Measurements from ENCODE around the gene PIK3C2B. TPM values are rescaled to one million over a fixed set of nuclear protein-coding genes. Genes with fewer than 3 reads are reported as not detected.

PIK3C2B gene
- total RNA-seq, 1 experiment from 2014 or later = 35.3 TPM

GRCh38 chr1:204493145-204493983 lies 1.2 kb downstream of the PIK3C2B start:
- peak overlapping the region; percentile 90 for H2AFZ ChIP-seq (ENCODE audit: low read length)
- BruUV-seq (replicated peaks) = TSS peak; percentile 19

GRCh38 chr1:204491655-204492054 lies 3.0 kb downstream of the PIK3C2B start:
- Histone ChIP-seq H3K4me3 (ENCODE audit: low read length) (no peak overlapping the region), H3K27ac (ENCODE audit: low read length) (no peak overlapping the region), H3F3A (ENCODE audit: low read length, unreplicated experiment) (peaks cover 8% of the 10 kb centered on the region), H4K20me1 (ENCODE audit: low read length) (peaks cover 6% of the 10 kb centered on the region; the same call in 1 of the 2 replicates), H3K9me3 (ENCODE audit: low read length) (no peaks in the 10 kb centered on the region), H3K9ac (ENCODE audit: low read length) (no peak overlapping the region), H3K36me3 (ENCODE audit: low read depth, low read length) (0 out of 2 replicates have a peak, but pooled peaks cover 5% of the 10 kb centered on the region), H3K4me1 (ENCODE audit: insufficient read depth, low read length) (peaks cover 30% of the 10 kb centered on the region), H2AFZ (ENCODE audit: low read length) (no peak overlapping the region), H3K4me2 (ENCODE audit: low read length) (peak overlapping the region; percentile 85), H3K27me3 (ENCODE audit: low read length) (no peaks in the 10 kb centered on the region), H3K9me2 (replicated peaks; ENCODE audit: low read length) (no peaks in the 10 kb centered on the region), H3K79me2 (ENCODE audit: low read length) (peaks cover 65% of the 10 kb centered on the region)
- POLR2A ChIA-PET (ENCODE audit: unreplicated experiment) = no interaction called here
- intact Hi-C loops (cut with micrococcal nuclease) = no loop called here
- ATAC-seq (no peak), DNase-seq (no peak)
- TF ChIP-seq EZH2phosphoT487 (IDR thresholded peaks at IDR 0.05; ENCODE audit: borderline replicate concordance, low read length) = no peak
- TF ChIP-seq, protein P1, sequence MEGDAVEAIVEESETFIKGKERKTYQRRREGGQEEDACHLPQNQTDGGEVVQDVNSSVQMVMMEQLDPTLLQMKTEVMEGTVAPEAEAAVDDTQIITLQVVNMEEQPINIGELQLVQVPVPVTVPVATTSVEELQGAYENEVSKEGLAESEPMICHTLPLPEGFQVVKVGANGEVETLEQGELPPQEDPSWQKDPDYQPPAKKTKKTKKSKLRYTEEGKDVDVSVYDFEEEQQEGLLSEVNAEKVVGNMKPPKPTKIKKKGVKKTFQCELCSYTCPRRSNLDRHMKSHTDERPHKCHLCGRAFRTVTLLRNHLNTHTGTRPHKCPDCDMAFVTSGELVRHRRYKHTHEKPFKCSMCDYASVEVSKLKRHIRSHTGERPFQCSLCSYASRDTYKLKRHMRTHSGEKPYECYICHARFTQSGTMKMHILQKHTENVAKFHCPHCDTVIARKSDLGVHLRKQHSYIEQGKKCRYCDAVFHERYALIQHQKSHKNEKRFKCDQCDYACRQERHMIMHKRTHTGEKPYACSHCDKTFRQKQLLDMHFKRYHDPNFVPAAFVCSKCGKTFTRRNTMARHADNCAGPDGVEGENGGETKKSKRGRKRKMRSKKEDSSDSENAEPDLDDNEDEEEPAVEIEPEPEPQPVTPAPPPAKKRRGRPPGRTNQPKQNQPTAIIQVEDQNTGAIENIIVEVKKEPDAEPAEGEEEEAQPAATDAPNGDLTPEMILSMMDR (conservative IDR thresholded peaks at IDR 0.05; ENCODE audit: low read depth, low read length) = no peak
- TF ChIP-seq EZH2 (IDR thresholded peaks at IDR 0.05; ENCODE audit: low read length, unreplicated experiment) = no peak
- no TSS peak for BruUV-seq (replicated peaks)
- CTCF ChIA-PET = no interaction called here

More at GRCh38 chr1:204493145-204493983, 1.2 kb downstream of the PIK3C2B start:
- ChIA-PET POLR2A (ENCODE audit: unreplicated experiment) (interaction anchor here (0.5 to 1.3 kb wide), 6 partner anchors 13 to 54 kb away, joined by 3 to 23 read pairs (median 4); no protein-coding TSS in a partner anchor), CTCF (interaction anchor here (0.6 to 2.9 kb wide), 11 partner anchors 10 to 130 kb away, joined by 3 to 24 read pairs (median 9); no protein-coding TSS in a partner anchor)
- Histone ChIP-seq H3K9me3 (ENCODE audit: low read length) (no peaks in the 10 kb centered on the region), H3K4me2 (ENCODE audit: low read length) (peak overlapping the region; percentile 85), H3K36me3 (ENCODE audit: low read depth, low read length) (0 out of 2 replicates have a peak, but pooled peaks cover 5% of the 10 kb centered on the region), H3K79me2 (ENCODE audit: low read length) (peaks cover 51% of the 10 kb centered on the region), H3K9ac (ENCODE audit: low read length) (peak overlapping the region; percentile 70), H3K4me3 (ENCODE audit: low read length) (peak overlapping the region; percentile 79), H3K4me1 (ENCODE audit: insufficient read depth, low read length) (peaks cover 30% of the 10 kb centered on the region), H3K9me2 (replicated peaks; ENCODE audit: low read length) (no peaks in the 10 kb centered on the region), H3K27ac (ENCODE audit: low read length) (peak overlapping the region; percentile 68), H3F3A (ENCODE audit: low read length, unreplicated experiment) (peaks cover 8% of the 10 kb centered on the region), H3K27me3 (ENCODE audit: low read length) (no peaks in the 10 kb centered on the region), H4K20me1 (ENCODE audit: low read length) (peaks cover 6% of the 10 kb centered on the region; the same call in 1 of the 2 replicates)
- peak; percentile 39 for ATAC-seq
- intact Hi-C loops (cut with micrococcal nuclease) = loop anchor here (1.0 kb wide), 1 partner anchor 50 kb away; no protein-coding TSS in a partner anchor
- DNase-seq = peak; percentile 90
- TF ChIP-seq EZH2phosphoT487 (IDR thresholded peaks at IDR 0.05; ENCODE audit: borderline replicate concordance, low read length) (no peak), EZH2 (IDR thresholded peaks at IDR 0.05; ENCODE audit: low read length, unreplicated experiment) (no peak)
- TF ChIP-seq, protein P1 (conservative IDR thresholded peaks at IDR 0.05; ENCODE audit: low read depth, low read length) = no peak

All from PC-3 (cell line).